Epithelial cell of esophagus (primary cell): Measurements from ENCODE around the gene PARP9.

Source experiments
- DNase-seq: peaks from one replicate; pipeline ENCODE4 v3.0.0; 2010; ENCODE audit warnings: low read depth
- H3K4me3 ChIP-seq: 2 replicates; pipeline ENCODE4 v1.5.1; 2011; ENCODE audit warnings: mild to moderate bottlenecking, low read length, control low read depth
- TF ChIP-seq, protein P1 (sequence below): IDR thresholded peaks from 2 replicates; pipeline ENCODE4 v1.5.1; 2011; ENCODE audit warnings: low read depth, mild to moderate bottlenecking, low read length, control low read depth, inconsistent platforms; ENCODE audit not compliant: insufficient read depth; ENCODE audit errors: missing control alignments

PARP9 gene

DNA sequence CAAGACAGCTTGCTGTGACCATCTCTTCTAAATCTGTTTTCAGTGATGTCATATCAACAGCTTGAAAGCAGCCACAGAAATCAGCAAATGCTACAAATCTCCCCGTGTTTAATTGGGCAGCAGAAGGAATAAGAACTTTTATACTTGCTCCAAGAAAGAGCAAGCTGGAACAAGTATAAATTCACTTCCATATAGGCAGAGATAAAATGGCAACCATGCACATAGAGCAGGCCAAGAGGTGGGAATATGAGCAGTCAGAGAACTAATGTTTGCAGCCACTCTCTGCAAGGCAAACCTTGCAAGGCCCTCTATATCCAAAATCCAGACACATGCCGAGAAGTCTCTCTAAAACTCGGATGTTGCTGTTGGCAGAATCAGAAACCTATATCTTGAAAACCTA, 16.0 kb downstream of the PARP9 start:
- TF ChIP-seq, protein P1, sequence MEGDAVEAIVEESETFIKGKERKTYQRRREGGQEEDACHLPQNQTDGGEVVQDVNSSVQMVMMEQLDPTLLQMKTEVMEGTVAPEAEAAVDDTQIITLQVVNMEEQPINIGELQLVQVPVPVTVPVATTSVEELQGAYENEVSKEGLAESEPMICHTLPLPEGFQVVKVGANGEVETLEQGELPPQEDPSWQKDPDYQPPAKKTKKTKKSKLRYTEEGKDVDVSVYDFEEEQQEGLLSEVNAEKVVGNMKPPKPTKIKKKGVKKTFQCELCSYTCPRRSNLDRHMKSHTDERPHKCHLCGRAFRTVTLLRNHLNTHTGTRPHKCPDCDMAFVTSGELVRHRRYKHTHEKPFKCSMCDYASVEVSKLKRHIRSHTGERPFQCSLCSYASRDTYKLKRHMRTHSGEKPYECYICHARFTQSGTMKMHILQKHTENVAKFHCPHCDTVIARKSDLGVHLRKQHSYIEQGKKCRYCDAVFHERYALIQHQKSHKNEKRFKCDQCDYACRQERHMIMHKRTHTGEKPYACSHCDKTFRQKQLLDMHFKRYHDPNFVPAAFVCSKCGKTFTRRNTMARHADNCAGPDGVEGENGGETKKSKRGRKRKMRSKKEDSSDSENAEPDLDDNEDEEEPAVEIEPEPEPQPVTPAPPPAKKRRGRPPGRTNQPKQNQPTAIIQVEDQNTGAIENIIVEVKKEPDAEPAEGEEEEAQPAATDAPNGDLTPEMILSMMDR, result no peak
- DNase-seq, result no peak
- no peak overlapping the region for H3K4me3 ChIP-seq

DNA sequence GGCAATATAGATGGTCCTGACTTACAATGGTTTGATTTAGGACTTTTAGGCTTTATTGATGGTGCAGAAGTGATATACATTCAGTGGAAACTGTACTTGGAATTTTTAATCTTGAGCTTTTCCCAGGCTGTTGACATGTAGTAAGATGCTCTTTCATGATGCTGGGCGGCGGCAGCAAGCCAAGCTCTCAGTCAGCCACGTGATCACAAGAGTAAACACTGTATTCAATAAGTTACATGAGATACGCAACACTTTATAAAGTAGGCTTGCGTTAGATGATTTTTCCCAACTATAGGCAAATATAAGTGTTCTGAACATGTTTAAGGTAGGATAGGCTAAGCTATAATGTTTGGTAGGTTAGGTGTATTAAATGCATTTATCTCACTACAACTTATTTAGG, 17.9 kb downstream of the PARP9 start:
- no peak for DNase-seq
- H3K4me3 ChIP-seq, result no peak overlapping the region
- TF ChIP-seq, protein P1, result no peak

DNA sequence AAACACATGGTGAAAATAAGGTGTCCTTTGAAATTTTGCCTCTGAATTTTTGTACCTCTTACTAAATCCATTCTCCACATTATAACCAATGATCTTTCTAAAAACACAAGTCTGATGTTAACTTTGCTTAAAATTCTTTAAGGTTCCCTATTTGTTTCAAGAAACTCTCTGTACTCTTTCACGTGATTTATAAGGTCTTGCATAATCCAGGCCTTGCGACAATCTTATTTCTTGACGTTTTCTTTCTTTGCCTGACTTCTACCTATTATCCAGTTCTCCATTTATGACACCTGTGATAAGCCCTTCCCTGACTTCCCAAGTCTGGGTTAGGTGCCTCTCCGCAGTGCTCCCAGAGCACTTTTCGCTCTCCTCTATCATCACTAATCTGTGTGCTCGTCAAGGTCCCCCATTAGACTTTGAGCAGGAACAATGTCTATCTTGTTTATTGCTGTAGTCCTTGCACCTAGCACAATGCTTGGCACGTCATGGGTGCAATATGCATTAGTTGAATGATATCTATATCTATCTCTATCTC, 25.1 kb downstream of the PARP9 start:
- H3K4me3 ChIP-seq, result no peak overlapping the region
- DNase-seq, result no peak
- TF ChIP-seq, protein P1, result no peak

DNA sequence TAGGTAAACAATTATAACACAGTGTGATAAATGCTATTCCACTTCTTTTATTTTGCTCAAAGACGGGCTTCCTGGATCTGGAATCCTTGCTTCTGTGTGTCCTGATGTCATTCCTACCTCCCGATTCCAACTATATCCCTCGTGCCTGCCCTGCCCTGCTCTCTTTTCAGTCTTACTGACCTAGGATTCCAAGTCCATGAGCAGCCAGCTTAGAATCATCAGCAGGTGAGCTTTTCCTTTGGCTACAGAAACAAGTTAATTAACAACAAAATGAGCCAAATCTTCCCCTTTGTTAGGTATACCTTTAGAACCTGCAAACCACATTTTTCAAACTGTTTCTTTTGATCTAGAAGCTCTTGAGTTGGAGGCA, 27.5 kb downstream of the PARP9 start:
- H3K4me3 ChIP-seq, result no peak overlapping the region
- no peak for DNase-seq
- TF ChIP-seq, protein P1, result no peak

DNA sequence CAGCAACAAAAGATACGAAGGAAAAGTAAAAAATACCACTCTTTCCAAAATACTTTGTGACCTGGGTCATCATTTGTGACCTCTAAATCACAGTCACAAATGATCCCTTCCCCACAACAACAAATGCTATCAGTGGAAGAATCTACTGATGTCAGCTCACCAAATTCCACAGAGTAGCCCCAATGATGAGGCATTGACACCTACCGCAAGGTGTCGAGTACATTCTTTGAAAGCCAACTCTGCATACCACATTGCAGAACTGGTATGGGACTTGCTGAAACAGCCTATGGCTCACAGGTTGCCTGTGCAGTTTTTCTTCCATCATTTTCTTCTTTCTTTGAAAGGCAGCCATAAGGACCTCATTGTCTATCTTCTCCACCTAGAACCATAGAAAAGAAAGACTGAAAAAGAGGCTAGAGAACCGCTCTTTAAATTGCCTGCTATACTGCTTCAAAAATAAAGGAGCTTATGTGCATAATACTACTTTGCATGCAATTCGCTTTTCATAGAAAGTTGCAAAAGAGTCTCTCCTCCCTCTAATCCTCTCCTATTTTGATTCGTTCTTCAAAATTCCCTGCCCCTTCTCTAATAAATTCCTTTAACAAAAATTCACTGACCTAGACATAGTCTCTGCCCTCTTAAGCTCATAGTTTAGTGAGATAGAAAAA, 28.0 kb downstream of the PARP9 start:
- TF ChIP-seq, protein P1, result no peak
- no peak overlapping the region for H3K4me3 ChIP-seq
- DNase-seq, result no peak

DNA sequence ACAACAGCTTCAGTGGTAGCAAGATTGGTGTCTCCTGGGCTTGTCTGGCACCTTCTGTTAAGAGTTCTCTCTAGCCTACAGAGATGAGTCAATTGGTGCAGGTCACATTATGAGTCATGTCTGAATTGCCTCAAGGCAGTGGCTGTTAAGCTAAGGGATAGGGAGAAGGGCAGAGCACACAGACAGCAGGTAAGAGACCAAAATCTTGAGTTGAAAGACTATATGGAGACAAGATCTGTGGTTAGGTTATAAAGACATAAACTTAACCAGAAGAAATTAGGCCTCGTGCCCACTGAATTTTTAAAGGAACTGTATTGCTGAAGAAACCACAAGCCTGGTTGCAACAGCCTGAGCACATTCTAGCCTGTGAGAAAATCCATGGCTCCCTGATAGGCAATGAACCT, 30.2 kb downstream of the PARP9 start:
- peak; percentile 97 for DNase-seq
- H3K4me3 ChIP-seq, result no peak overlapping the region
- TF ChIP-seq, protein P1, result no peak

DNA sequence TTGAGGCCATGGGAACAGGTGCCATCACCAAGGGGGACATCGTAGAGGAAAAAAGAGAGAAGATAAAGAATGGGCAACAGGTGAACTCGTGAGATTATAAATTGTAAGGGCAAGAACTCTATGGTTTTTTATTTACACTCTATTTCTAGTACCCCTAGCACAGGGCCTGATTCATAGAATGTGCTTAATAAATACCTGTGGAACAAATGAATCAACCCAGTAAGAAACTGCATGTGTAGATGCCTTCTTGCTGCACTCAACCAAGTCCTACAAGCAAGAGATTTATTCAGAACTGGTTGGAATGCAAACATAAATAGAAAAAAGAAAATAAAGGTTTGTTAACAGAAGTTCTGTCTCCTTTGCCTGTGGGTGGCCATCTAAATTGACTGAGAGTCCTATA, 30.6 kb downstream of the PARP9 start:
- H3K4me3 ChIP-seq, result no peak overlapping the region
- TF ChIP-seq, protein P1, result no peak

More for the DNA sequence above, 30.6 kb downstream of the PARP9 start:
- no peak for DNase-seq
